Endothelial cell of hepatic sinusoid (primary cell): Measurements from ENCODE around the gene TACC3.

Experiments used
- in situ Hi-C: cut with HindIII; loops from 2 replicates; pipeline ENCODE4 v1.10.0; 2017; ENCODE audit warnings: low sequenced_read_pairs

TACC3 gene

DNA sequence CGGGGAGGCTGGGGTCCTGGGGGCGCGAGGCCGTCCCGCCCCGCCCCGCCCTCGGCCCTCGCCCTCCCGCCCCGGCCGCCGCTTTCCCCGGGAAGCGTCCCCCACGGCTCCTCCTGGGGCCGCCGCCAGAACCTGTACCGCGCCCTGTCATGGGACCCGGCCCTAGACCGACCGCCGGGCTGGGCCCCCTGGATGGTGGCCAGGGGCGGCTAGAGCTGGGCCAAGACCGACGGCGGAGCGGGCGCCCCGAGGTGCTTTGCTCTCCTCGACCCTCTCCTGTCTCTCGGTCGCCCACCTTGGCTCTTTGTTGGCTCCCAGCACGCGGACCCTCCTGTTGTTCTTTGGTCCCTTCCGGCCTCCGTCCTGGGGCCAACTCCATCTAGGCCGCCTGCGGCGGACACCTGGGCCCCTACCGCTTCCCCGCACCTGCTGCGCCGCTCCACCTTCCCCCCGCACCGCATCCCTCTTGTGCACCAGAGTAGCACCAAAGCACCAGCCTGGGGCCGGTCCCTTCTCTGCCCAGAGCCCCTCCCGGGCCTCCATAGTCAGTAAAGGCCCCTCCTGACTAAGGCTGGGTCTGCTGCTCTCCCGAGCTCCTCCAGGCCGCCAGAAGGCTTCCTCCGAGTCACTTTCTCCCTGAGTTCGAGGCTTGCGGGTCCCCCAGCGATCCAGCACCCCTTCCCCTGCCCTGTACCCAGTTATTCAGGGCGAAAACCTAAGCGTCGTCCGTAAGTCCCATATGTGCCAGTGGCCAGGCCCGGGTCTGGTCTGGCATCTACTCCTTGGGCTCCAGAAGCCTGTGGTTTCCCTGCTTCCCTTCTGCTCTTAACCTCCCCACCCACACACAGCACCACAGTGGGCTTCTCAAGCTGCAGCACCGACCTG, 587 bp downstream of the TACC3 start:
- in situ Hi-C loops: no loop called here

DNA sequence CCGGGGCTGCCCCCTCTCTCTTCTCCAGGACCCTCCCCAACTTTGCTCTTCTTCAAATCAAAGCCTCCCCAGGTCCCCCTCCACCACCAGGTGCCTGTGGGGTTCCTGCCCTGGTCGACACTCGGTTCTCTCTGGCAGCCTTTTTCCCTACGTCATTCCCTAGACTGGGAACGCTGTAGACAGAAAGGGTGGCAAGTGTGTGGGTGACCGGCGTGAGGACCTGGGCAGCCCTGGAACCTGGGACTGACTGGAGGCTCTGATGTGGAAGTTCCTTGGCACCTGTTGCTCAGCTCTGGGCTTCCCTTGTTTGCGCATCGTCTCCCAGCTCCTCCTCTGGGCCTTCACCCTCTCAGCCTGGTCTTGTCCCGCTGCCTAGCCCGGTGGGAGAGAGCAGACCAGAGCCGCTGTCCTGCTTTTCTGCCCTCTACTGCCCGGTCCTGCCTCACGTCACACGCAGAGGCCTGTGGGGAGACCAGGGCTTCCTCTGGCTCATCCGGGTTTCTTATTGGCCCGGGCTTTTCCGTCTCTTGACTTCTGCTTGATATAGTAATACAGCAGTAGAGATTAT, 1.3 kb downstream of the TACC3 start:
- in situ Hi-C loops: no loop called here

DNA sequence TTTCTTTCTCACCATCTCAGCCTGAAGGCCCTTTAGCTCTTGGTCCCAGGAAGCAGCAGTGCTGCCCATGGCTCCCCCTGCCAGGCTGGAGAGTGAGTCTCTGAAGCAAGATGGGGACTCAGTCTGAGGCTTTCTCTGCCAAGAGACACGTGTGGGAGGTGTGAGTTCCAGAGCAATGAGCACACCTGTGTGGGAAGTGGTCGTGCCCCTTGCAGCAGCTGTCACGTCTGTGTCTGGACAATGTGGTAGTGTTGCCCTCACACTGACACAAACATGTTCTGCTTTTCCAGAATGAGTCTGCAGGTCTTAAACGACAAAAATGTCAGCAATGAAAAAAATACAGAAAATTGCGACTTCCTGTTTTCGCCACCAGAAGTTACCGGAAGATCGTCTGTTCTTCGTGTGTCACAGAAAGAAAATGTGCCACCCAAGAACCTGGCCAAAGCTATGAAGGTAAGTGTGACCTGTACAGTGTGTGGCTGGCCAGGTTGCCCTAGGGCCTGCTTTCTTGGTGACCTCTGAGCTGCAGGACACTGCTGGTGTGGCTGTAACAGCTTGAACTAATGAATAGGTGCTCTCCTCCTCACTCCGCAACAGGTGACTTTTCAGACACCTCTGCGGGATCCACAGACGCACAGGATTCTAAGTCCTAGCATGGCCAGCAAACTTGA, 1.9 kb downstream of the TACC3 start:
- in situ Hi-C loops: no loop called here

DNA sequence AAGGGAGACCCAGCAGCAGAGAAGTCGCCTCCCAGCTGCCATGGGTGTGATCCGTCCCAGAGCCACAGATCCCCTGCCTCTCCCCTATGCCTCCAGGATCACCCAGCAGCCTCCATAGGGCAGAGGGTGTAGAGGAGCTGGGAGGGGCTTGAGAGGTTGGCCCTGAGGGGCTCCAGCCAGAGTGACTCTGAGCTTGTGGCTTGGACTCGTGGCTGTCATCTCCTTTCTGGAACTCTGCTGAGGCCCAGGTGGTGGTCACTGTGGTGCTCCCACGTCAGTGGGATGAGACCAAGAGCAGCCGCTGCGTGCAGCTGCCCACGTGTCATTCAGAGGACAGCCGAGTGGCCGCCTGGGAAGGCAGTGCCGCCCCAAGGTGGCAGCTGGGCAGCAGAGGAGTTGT, 4.2 kb downstream of the TACC3 start:
- in situ Hi-C loops: no loop called here

DNA sequence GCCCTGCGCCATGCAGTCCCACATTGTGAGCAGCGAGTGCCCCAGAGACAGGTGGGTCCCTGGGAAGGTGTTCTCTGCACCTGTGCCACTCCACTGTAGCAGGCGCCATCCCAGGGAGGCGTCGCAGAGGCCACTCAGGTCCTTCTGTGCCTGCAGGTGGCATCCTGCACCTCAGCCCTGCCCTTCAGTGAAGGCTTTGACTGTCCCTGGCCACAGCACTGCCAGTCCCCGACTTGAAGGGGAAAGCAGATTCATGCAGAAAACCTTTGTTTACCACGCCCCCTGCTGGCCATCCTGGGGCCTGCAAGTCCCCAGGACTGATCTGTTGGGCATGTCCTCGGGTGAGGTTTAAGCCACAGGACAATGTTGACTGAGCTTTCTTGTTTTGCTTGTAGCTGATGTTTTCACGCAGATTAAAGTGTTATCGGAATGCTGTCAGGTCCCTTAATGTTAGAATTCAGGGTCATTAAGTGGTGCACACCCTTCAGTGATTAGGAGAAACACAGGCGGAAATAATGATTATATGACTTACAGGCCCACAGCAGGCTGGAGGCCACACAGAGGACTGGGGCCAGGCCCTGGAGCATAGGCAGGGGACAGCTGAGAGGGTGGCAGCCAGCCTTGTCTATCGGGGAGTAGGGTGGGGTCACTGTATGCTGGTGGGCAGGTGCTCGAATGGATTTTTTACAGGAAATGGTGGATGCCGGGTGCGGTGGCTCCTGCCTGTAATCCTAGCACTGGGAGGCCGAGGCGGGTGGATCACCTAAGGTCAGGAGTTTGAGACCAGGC, 5.0 kb downstream of the TACC3 start:
- in situ Hi-C loops: no loop called here

DNA sequence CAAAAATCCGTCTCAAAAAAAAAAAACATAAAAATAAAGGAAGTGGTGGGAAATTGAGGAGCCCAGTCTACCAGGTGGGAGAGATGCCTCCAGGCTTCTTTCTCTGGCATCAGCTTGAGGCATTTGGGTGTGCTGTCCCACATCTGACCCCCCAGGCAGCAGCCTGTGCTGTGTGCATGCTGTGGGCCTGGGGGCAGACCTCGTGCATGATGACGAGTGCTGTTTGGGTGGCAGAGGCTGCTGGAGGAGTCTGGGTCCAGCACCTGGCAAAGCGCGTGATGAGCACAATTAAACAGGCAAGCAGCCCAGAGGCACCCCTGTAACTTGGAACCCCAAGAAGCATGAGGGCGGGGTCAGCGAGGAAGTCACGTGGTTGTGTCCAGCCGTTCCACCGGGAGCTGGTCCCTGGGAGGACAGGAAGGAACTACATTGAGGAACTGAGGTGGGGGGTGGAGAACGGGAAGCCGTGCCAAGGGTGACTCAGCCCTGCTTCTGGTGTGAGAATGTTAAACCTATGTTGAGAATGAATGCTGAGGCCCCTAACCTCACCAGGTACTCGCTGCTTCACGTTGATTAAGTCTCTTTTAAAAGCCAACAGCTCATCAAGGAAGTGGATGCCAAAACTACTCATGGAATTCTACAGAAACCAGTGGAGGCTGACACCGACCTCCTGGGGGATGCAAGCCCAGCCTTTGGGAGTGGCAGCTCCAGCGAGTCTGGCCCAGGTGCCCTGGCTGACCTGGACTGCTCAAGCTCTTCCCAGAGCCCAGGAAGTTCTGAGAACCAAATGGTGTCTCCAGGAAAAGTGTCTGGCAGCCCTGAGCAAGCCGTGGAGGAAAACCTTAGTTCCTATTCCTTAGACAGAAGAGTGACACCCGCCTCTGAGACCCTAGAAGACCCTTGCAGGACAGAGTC, 6.1 kb downstream of the TACC3 start:
- in situ Hi-C loops: no loop called here

DNA sequence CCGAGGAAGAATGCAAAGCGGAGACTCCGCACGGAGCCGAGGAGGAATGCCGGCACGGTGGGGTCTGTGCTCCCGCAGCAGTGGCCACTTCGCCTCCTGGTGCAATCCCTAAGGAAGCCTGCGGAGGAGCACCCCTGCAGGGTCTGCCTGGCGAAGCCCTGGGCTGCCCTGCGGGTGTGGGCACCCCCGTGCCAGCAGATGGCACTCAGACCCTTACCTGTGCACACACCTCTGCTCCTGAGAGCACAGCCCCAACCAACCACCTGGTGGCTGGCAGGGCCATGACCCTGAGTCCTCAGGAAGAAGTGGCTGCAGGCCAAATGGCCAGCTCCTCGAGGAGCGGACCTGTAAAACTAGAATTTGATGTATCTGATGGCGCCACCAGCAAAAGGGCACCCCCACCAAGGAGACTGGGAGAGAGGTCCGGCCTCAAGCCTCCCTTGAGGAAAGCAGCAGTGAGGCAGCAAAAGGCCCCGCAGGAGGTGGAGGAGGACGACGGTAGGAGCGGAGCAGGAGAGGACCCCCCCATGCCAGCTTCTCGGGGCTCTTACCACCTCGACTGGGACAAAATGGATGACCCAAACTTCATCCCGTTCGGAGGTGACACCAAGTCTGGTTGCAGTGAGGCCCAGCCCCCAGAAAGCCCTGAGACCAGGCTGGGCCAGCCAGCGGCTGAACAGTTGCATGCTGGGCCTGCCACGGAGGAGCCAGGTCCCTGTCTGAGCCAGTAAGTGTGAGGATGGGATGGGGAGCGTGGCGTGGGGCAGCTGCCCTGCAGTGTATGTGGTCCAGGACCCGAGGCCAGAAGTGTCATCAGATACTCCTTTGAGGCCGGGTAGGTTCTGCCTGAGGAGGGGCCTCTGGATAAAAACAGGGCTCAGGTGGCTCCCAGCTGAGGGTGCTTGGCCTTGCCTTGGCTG, 7.0 kb downstream of the TACC3 start:
- in situ Hi-C loops: no loop called here

DNA sequence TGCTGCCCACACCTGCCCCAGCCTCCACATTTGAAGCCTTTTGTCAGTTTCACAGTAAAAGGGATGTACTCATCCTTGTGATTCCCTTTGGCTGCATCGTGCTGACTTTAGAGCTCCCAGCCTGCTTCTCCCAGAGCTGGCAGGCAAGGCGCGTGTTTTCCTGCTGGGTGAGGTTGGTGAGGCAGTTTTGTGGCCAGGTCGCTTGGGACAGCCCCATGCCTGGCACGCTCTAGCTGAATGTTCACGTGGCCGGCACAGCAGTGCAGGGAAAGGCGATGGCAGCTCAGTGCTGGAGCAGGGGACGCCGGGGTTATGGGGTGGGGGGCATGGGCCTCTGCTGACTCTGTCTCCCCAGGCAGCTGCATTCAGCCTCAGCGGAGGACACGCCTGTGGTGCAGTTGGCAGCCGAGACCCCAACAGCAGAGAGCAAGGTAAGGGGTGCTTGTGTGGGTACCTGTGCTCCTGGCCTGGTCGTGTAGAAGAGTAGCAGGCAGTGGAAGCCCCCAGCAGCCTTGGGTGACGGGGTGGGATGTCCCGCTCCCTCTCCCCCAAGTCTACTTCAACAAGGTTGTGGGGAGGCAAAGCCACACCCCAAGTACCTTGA, 9.3 kb downstream of the TACC3 start:
- in situ Hi-C loops: no loop called here

DNA sequence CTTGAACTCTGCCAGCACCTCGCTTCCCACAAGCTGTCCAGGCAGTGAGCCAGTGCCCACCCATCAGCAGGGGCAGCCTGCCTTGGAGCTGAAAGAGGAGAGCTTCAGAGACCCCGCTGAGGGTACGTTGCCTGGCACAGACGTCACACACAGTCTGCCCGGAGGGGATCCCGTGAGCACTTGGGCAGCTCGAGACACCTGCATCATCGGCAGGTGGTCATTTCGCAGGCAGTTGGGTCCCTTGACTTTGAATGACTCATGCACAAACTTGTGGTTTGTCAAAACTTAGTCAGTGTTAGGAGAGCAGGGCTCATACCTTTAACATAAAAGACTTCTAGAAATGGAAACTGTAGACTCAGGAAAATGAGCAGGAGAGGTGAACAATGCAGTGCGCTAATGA, 9.9 kb downstream of the TACC3 start:
- in situ Hi-C loops: no loop called here

DNA sequence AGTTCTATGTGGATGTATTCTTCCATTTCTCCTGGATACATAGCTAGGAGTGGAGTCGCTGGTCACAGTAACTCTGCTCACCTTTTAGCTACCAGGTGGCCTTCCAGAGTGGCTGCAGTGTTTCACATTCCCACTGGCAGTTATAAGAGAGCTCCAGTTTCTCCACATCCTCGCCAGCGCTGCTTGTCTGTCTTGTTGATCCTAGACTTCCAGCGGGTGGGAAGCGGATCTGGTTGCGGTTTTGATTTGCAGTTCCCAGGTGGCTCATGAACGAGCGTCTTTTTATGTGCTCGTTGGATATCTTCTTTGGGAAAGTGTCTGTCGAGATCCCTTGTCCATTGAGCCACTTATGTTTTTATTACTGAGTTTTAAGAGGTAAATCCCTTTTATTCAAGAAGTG, 11.6 kb downstream of the TACC3 start:
- in situ Hi-C loops: no loop called here

DNA sequence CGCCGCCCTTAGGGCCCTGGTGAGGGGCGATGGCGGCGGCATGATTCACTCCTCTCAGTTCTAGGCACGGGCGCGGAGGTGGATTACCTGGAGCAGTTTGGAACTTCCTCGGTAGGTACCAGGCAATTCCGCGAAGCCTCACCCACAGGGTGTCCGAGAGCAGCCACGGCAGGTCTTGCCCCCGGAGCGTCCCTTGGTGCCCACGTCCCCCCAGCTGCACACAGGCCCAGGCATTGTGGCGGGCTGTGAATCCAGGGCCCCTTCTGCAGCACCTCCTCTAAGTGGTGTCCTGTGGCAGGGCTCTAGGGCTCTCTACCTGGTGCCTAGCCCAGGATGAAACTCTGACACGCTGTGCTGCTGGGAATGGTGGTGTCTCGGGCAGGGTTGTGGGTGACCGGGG, 13.9 kb downstream of the TACC3 start:
- in situ Hi-C loops: no loop called here

DNA sequence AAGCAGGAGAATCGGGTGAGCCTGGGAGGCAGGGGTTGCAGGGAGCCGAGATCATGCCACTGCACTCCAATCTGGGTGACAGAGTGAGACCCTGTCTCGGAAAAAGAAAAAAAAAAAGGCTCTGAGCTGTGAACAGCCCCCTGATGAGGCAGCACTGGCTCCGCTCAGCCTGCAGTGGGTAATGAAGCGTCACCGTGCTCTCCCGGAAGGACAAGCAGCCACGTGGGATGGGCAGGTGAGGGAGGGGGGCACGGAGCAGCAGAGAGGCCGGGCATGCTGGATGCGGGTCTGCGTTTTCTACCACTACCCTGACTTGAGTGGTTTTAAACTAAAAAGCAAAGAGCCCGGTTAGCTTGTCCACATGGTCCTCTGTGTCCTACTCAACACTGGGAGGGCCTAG, 15.5 kb downstream of the TACC3 start:
- in situ Hi-C loops: no loop called here

DNA sequence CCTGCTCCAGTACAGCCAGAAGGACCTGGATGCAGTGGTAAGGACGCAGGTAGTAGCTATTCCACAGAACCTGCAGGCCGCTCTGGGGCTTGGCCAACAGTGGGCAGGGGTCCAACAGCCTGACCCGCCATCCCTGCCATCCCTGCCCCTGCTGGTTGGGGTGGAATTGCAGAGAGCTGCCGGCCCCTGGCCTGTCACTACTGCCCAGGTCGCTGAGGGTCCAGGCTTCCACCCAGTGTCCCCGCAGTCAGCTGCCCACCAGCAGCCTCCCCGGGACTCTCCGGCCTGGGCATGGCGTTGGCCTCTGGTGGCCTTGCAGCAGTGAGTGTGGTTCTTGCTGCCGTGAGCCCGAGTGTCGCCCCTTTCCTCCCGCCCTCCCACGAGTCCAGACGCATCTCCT, 16.3 kb downstream of the TACC3 start:
- in situ Hi-C loops: no loop called here

DNA sequence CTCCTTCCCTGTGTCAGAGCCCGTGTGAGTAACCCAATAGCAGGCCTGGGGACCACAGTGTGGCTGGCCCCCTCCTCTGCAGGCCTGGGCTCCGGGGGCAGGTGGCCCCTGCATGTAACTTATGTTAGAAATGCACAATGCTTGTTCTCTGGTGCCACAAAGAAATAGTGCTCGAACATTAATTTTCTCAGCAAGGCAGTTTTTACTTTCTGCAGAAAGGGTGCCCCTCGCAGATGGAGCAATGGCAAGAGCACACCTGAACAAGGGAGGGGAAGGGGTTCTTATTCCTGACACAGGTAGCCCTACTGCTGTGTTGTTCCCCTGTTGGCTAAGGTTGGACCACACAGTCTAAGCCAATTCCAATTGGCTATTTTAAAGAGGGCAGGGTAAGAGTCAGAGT, 17.1 kb downstream of the TACC3 start:
- in situ Hi-C loops: no loop called here

DNA sequence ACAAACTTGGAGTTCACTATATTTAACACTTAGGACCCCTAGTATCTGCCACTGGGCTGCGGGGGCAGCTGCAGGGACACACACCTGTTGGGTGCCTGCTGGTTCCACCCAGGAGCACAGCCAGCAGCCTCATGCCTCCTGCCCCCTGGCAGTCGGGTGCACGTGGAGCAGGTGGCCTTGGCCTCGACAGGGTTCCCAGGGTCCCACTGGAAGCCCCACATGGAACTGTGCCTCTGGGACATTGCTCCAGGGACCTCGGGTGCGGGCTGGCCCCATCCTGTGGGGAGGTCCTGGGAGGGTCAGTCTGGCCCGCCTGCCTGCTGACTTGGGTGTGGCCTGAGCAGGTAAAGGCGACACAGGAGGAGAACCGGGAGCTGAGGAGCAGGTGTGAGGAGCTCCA, 18.0 kb downstream of the TACC3 start:
- in situ Hi-C loops: no loop called here

DNA sequence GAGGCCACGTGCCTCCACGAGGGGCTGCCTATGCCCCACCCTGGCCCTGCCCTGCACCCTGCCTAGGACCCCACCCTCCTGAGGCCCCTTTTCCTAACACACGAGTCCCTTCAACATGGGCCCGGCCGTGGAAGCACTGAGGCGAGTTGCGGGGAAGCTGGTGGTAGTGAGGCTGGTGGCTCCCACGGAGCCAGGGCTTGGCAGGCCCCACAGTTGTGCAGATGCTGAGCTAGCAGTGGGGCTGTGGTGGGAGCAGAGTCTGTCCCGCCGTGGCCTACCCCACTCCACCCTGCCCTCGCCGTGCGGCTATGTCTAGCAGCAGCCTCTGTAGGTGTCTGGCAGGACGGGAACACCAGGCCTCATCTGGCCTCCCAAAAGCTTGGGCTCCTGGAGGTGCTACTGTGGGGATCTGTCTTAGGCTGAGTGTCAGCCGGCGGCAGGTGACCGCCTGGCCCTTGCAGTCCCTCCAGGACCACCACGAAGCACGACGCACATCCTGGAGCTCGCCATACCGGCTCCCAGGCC, 18.8 kb downstream of the TACC3 start:
- in situ Hi-C loops: no loop called here

DNA sequence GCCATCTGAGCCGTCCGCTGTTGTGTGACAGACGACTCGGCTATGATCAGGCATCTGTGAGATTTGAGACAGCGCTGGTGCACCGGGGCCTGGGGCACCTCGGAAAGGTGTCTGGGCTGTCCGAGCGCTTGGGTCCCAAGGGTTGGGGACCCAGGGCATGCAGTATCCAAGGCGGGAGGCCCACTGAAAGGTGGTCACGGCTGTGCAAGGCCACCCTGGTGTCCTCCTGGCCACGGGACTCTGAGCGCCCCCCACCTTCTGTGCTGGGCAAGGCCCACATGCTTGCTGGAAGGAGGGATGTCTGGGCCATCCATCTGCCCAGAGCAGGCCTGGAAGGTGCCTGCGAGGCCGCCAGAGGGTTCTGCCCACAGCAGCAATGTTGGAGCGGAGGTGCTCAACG, 19.9 kb downstream of the TACC3 start:
- in situ Hi-C loops: no loop called here

DNA sequence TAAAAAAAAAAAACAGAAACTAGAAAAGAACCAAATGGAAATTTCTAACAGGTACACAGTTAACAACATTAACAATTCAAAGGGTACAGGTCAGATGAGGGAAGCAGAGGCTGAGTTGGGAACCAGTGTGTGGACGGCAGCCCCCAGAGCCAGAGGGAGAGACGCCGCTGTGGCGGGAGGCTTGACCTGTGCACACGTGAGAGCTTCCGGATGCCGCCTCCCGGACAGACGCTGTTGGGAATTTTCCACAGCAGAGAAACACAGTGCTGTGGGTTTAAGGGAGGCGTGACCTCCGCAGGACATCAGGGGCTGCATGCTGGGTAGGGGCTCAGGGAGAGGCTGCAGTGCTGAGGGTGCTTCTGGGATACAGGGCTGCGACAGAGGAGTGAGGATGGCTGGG, 22.2 kb downstream of the TACC3 start:
- in situ Hi-C loops: no loop called here

DNA sequence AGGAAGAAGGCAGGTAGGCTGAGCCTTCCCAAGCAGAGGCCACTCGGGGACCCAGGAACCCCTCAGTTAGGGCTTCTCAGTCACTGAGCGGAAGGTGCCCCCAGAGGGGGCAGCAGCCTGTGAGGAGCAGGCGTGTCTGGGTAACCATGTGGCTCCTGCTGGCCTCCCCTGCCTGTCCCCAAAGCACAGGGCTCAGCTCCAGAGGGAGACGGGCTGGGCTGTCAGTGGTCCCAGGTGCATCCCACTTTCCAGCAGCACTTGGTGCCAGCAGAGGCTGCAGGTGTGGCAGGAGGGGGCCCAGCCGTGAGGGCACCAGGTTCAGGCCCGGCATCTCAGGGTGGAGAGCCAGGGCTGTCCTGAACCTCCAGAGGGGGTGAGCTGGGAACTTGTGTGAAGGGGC, 22.7 kb downstream of the TACC3 start:
- in situ Hi-C loops: no loop called here
